ENCODE measurements around the gene IL17RE. TPM values are rescaled to one million over a fixed set of nuclear protein-coding genes. Genes with fewer than 3 reads are reported as not detected.
A peak's percentile ranks its signal among the peaks of the same experiment; 100 is the strongest.

The IL17RE gene
- total and polyA plus RNA-seq, 2 donors (not counting 1 experiment from before 2014, with no cell fraction given) = 0.99 to 1.9 TPM

DNA sequence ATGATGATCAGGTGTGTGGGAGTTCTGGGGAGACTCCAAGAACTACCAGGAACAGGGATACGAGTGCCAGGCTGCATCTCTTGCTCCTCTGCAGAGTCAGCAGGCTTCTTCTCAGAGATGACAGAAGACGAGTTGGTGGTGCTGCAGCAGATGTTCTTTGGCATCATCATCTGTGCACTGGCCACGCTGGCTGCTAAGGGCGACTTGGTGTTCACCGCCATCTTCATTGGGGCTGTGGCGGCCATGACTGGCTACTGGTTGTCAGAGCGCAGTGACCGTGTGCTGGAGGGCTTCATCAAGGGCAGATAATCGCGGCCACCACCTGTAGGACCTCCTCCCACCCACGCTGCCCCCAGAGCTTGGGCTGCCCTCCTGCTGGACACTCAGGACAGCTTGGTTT, 41.6 kb downstream of the IL17RE start:
- Histone ChIP-seq H3K4me2 (ENCODE audit: extremely low read depth, insufficient read depth, low read length) (no peak overlapping the region), H3K9me3 (ENCODE audit: control insufficient read depth, insufficient read depth, low read depth, low read length) (no peaks in the 10 kb centered on the region), H3K27ac (ENCODE audit: insufficient read depth, low read length) (no peak overlapping the region), H4K20me1 (ENCODE audit: control insufficient read depth, extremely low read depth, insufficient read depth, low read length) (no peaks in the 10 kb centered on the region), H2AFZ (ENCODE audit: low read length) (no peak overlapping the region), H3K9ac (ENCODE audit: insufficient read depth, low read length) (no peak overlapping the region), H3K4me3 (replicated peaks in 1 of 4; ENCODE audit: control extremely low read depth in 1 of 4, insufficient read depth in 1 of 4, low read depth in 3 of 4, low read length in 4 of 4) (no peak overlapping the region), H3K4me1 (ENCODE audit: control insufficient read depth, extremely low read depth, insufficient read depth, low read length) (peaks cover 4% of the 10 kb centered on the region), H3K36me3 (ENCODE audit: control insufficient read depth, insufficient read depth, low read length) (peaks cover 5% of the 10 kb centered on the region), H3K79me2 (ENCODE audit: control insufficient read depth, insufficient read depth, low read length) (no peaks in the 10 kb centered on the region), H3K27me3 (ENCODE audit: control insufficient read depth, insufficient read depth, low read length) (no peaks in the 10 kb centered on the region)
- TF ChIP-seq, protein P1, sequence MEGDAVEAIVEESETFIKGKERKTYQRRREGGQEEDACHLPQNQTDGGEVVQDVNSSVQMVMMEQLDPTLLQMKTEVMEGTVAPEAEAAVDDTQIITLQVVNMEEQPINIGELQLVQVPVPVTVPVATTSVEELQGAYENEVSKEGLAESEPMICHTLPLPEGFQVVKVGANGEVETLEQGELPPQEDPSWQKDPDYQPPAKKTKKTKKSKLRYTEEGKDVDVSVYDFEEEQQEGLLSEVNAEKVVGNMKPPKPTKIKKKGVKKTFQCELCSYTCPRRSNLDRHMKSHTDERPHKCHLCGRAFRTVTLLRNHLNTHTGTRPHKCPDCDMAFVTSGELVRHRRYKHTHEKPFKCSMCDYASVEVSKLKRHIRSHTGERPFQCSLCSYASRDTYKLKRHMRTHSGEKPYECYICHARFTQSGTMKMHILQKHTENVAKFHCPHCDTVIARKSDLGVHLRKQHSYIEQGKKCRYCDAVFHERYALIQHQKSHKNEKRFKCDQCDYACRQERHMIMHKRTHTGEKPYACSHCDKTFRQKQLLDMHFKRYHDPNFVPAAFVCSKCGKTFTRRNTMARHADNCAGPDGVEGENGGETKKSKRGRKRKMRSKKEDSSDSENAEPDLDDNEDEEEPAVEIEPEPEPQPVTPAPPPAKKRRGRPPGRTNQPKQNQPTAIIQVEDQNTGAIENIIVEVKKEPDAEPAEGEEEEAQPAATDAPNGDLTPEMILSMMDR (conservative IDR thresholded peaks at IDR 0.05 in 1 of 2, IDR thresholded peaks at IDR 0.05 in 1 of 2; ENCODE audit: low read depth in 1 of 2, low read length in 2 of 2) = no peak
- no peak for TF ChIP-seq EZH2 (IDR thresholded peaks at IDR 0.05; ENCODE audit: low read length, missing control alignments)
- no peak for DNase-seq (ENCODE audit: low read depth in 2 of 2)

DNA sequence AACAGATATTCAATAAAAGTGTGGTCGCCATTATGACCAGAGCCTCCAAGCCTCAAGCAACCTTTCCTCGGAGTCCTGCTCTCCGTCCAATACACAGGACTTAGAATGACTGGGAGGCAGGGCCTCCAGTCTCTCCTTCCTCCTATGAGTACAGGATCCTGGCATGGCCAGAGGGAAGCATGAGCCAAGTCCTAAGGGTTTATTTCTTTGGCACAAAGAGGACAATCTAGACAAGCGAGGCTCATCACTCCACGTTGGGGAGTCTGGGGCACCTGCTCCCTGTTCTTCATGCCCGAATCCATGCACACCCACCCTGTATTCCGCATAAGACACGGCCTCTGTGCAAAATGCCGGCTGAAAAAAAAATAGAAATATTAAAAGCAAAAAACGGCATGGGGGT, 42.7 kb downstream of the IL17RE start:
- Histone ChIP-seq H3K4me1 (ENCODE audit: control insufficient read depth, extremely low read depth, insufficient read depth, low read length) (peaks cover 4% of the 10 kb centered on the region), H3K79me2 (ENCODE audit: control insufficient read depth, insufficient read depth, low read length) (no peaks in the 10 kb centered on the region), H4K20me1 (ENCODE audit: control insufficient read depth, extremely low read depth, insufficient read depth, low read length) (no peaks in the 10 kb centered on the region), H3K27me3 (ENCODE audit: control insufficient read depth, insufficient read depth, low read length) (no peaks in the 10 kb centered on the region), H3K4me2 (ENCODE audit: extremely low read depth, insufficient read depth, low read length) (no peak overlapping the region), H3K9me3 (ENCODE audit: control insufficient read depth, insufficient read depth, low read depth, low read length) (no peaks in the 10 kb centered on the region), H2AFZ (ENCODE audit: low read length) (no peak overlapping the region), H3K9ac (ENCODE audit: insufficient read depth, low read length) (no peak overlapping the region), H3K4me3 (replicated peaks in 1 of 4; ENCODE audit: control extremely low read depth in 1 of 4, insufficient read depth in 1 of 4, low read depth in 3 of 4, low read length in 4 of 4) (no peak overlapping the region), H3K36me3 (ENCODE audit: control insufficient read depth, insufficient read depth, low read length) (peaks cover 5% of the 10 kb centered on the region), H3K27ac (ENCODE audit: insufficient read depth, low read length) (no peak overlapping the region)
- TF ChIP-seq, protein P1 (conservative IDR thresholded peaks at IDR 0.05 in 1 of 2, IDR thresholded peaks at IDR 0.05 in 1 of 2; ENCODE audit: low read depth in 1 of 2, low read length in 2 of 2) = no peak
- no peak for TF ChIP-seq EZH2 (IDR thresholded peaks at IDR 0.05; ENCODE audit: low read length, missing control alignments)
- DNase-seq (ENCODE audit: low read depth in 2 of 2) = no peak

DNA sequence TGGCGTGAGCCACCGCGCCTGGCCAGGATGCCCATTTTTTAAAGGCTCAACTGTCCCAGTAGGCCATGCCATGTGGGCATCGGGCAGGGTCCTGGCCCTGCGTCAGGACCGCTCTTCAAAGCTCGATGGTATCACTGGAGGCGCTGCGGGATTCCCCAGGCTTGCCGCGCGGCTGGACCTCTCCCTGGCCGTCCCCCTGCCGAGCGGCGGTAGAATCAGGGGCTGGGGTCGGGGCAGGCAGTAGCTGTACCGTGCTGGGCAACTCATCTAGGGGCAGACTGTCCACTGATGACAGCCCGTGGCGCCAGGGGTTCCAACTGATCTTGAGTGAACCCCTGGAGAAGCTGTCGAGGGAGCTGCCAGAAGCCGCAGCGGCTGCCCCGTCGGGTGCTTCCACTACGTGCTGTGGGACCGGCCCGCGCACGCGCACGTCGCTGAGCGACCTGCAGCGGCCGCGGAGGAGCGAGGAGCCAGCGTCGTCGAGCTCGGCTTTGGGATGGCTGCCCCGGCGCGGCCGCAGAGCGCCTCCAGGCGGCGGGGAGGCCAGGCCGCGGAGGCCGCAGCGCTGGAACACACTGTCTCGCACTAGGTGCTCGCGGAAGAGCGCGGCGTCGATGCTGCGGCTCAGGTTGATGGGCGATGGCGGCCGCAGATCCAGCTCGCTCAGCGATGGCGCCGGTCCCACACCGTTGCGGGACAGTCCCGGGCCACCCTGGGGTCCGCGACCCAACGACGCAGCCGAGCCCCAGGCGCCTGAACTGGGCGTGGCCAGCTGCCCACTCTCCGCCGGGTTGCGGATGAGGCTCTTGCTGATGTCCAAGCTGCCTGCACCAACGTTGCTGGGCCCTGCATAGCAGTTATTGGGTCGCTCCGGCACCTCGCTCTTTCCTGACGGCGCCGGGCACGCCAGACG, 43.7 kb downstream of the IL17RE start:
- Histone ChIP-seq H4K20me1 (ENCODE audit: control insufficient read depth, extremely low read depth, insufficient read depth, low read length) (no peaks in the 10 kb centered on the region), H3K4me2 (ENCODE audit: extremely low read depth, insufficient read depth, low read length) (peak overlapping the region; percentile 82), H3K27ac (ENCODE audit: insufficient read depth, low read length) (peak overlapping the region; percentile 62), H3K36me3 (ENCODE audit: control insufficient read depth, insufficient read depth, low read length) (peaks cover 5% of the 10 kb centered on the region), H2AFZ (ENCODE audit: low read length) (peak overlapping the region; percentile 88), H3K27me3 (ENCODE audit: control insufficient read depth, insufficient read depth, low read length) (no peaks in the 10 kb centered on the region), H3K4me1 (ENCODE audit: control insufficient read depth, extremely low read depth, insufficient read depth, low read length) (peaks cover 4% of the 10 kb centered on the region), H3K79me2 (ENCODE audit: control insufficient read depth, insufficient read depth, low read length) (no peaks in the 10 kb centered on the region), H3K4me3 (replicated peaks in 1 of 4; ENCODE audit: control extremely low read depth in 1 of 4, insufficient read depth in 1 of 4, low read depth in 3 of 4, low read length in 4 of 4) (peak overlapping the region; percentile 44 to 64 (median 56)), H3K9me3 (ENCODE audit: control insufficient read depth, insufficient read depth, low read depth, low read length) (no peaks in the 10 kb centered on the region), H3K9ac (ENCODE audit: insufficient read depth, low read length) (peak overlapping the region; percentile 66)
- DNase-seq (ENCODE audit: low read depth in 2 of 2) = peak; percentile 89 to 91
- TF ChIP-seq EZH2 (IDR thresholded peaks at IDR 0.05; ENCODE audit: low read length, missing control alignments) = no peak
- TF ChIP-seq, protein P1 (conservative IDR thresholded peaks at IDR 0.05 in 1 of 2, IDR thresholded peaks at IDR 0.05 in 1 of 2; ENCODE audit: low read depth in 1 of 2, low read length in 2 of 2) = peak; percentile 43 to 62

Measured in fibroblast of lung (primary cell).